Thoracic aorta (tissue), 2 donors: ENCODE measurements around the gene ATIC. TPM values are rescaled to one million over a fixed set of nuclear protein-coding genes. Genes with fewer than 3 reads are reported as not detected.
"Not testable (repeated sequence)": the region's sequence is repeated elsewhere in the genome, so short reads cannot be mapped to it uniquely, and the experiment has no call there.

Experiments used
- ATAC-seq: fragments of 150-250 bp; one replicate; pipeline ENCODE4 v1.8.0; 2017; ENCODE audit warnings: low read depth; ENCODE audit not compliant: insufficient number of reproducible peaks, low FRiP score
- DNase-seq: peaks from one replicate; pipeline ENCODE4 v3.0.0-alpha.2; 2020; ENCODE audit warnings: low spot score
- H3K27ac ChIP-seq, 2 donors: fragments of 200-600 bp; sonication (generic); 1 replicate in 1 of 2; 2 replicates in 1 of 2; pipeline ENCODE4 v1.5.1; 2016; ENCODE audit warnings: mild to moderate bottlenecking in 2 of 2, moderate library complexity in 2 of 2
- H3K27me3 ChIP-seq: fragments of 200-600 bp; sonication (generic); replicated peaks from 2 replicates; pipeline ENCODE4 v1.6.0; 2016; ENCODE audit warnings: mild to moderate bottlenecking; ENCODE audit not compliant: insufficient read depth
- H3K36me3 ChIP-seq: fragments of 200-600 bp; sonication (generic); one replicate; pipeline ENCODE4 v1.5.1; 2016
- H3K4me1 ChIP-seq, 2 donors: fragments of 200-600 bp; sonication (generic); 1 replicate in 1 of 2; 2 replicates in 1 of 2; pipeline versions ENCODE4 v1.5.1 to v1.6.0; 2016; ENCODE audit warnings: low read depth in 2 of 2, mild to moderate bottlenecking in 1 of 2; ENCODE audit not compliant: control insufficient read depth in 1 of 2
- H3K4me3 ChIP-seq: fragments of 200-600 bp; sonication (generic); 2 replicates; pipeline ENCODE4 v1.5.1; 2016; ENCODE audit warnings: mild to moderate bottlenecking
- H3K9me3 ChIP-seq: fragments of 200-600 bp; sonication (generic); 2 replicates; pipeline ENCODE4 v1.5.1; 2016
- CTCF ChIP-seq: fragments of 200-600 bp; sonication (generic); IDR thresholded peaks from one replicate; pipeline ENCODE4 v1.5.1; 2019; ENCODE audit warnings: antibody characterized with exemption
- total RNA-seq, 2 donors: library from RNA; depleted of rRNA; stranded (reverse); fragments of >200 nt; gene quantifications; one replicate each; pipeline versions ENCODE4 v1.1.0 to v1.2.3, GENCODE V29; 2016

ATIC gene
- total RNA-seq, 2 donors from 2014 or later = 26.3 to 30.2 TPM

- no peaks in the 10 kb centered on the region for H3K27me3 ChIP-seq
- DNase-seq (no peak), ATAC-seq (no peak)
- H3K4me3 ChIP-seq = no peak overlapping the region
- no peak for TF ChIP-seq CTCF
- H3K9me3 ChIP-seq = no peaks in the 10 kb centered on the region
- H3K27ac ChIP-seq = peak overlapping the region in 1 of 2 donors; percentile 18
- peaks cover 24% of the 10 kb centered on the region for H3K36me3 ChIP-seq
- peaks cover 0 to 12% of the 10 kb centered on the region in 2 donors for H3K4me1 ChIP-seq
These were observed 45.1 kb downstream of the ATIC start for GRCh38 chr2:215356948-215357461.

GRCh38 chr2:215357660-215358059, 45.8 kb downstream of the ATIC start:
- Histone ChIP-seq H3K27ac (no peak overlapping the region), H3K4me3 (no peak overlapping the region), H3K27me3 (no peaks in the 10 kb centered on the region), H3K4me1 (peaks cover 0 to 12% of the 10 kb centered on the region in 2 donors), H3K36me3 (peaks cover 29% of the 10 kb centered on the region), H3K9me3 (no peaks in the 10 kb centered on the region)
- TF ChIP-seq CTCF = no peak
- ATAC-seq = no peak
- no peak for DNase-seq

GRCh38 chr2:215358312-215358845, 46.5 kb downstream of the ATIC start:
- no peak overlapping the region for H3K4me3 ChIP-seq
- no peak for TF ChIP-seq CTCF
- peaks cover 0 to 12% of the 10 kb centered on the region in 2 donors for H3K4me1 ChIP-seq
- ATAC-seq (no peak), DNase-seq (no peak)
- H3K27me3 ChIP-seq = no peaks in the 10 kb centered on the region
- no peak overlapping the region for H3K27ac ChIP-seq
- peaks cover 33% of the 10 kb centered on the region for H3K36me3 ChIP-seq
- no peaks in the 10 kb centered on the region for H3K9me3 ChIP-seq

- no peak for DNase-seq
- Histone ChIP-seq H3K36me3 (peaks cover 40% of the 10 kb centered on the region), H3K27me3 (no peaks in the 10 kb centered on the region), H3K4me3 (no peak overlapping the region), H3K27ac (no peak overlapping the region), H3K4me1 (peaks cover 0 to 9% of the 10 kb centered on the region in 2 donors), H3K9me3 (no peaks in the 10 kb centered on the region)
- TF ChIP-seq CTCF = no peak
- ATAC-seq = no peak
These were observed 47.2 kb downstream of the ATIC start for GRCh38 chr2:215358891-215359575.

- Histone ChIP-seq H3K4me1 (peaks cover 0 to 4% of the 10 kb centered on the region in 2 donors), H3K9me3 (no peaks in the 10 kb centered on the region), H3K4me3 (no peak overlapping the region), H3K36me3 (peaks cover 45% of the 10 kb centered on the region), H3K27me3 (no peaks in the 10 kb centered on the region), H3K27ac (no peak overlapping the region)
- no peak for TF ChIP-seq CTCF
- no peak for DNase-seq
- no peak for ATAC-seq
These were observed 47.7 kb downstream of the ATIC start for GRCh38 chr2:215359576-215359922.

GRCh38 chr2:215360059-215360458, 48.2 kb downstream of the ATIC start:
- H3K4me1 ChIP-seq, DNase-seq, H3K27ac ChIP-seq, H3K27me3 ChIP-seq, H3K9me3 ChIP-seq, H3K4me3 ChIP-seq, ATAC-seq: not testable (repeated sequence)
- peaks cover 50% of the 10 kb centered on the region for H3K36me3 ChIP-seq
